Osteoblast (primary cell): ENCODE data around the gene NEDD8. TPM values are rescaled to one million over a fixed set of nuclear protein-coding genes. Genes with fewer than 3 reads are reported as not detected.
A peak's percentile ranks its signal among the peaks of the same experiment; 100 is the strongest.

Experiments
- DNase-seq: peaks from one replicate; pipeline ENCODE4 v3.0.0; 2011; ENCODE audit warnings: low spot score, mixed read lengths; ENCODE audit not compliant: insufficient read length; ENCODE audit errors: missing footprints
- H2AFZ ChIP-seq: 2 replicates; pipeline ENCODE4 v1.6.0; 2011; ENCODE audit warnings: mild to moderate bottlenecking, low read length
- H3K27ac ChIP-seq: 2 replicates; pipeline ENCODE4 v1.5.1; 2011; ENCODE audit warnings: mild to moderate bottlenecking, low read depth, low read length, moderate library complexity
- H3K27me3 ChIP-seq: 2 replicates; pipeline ENCODE4 v1.6.0; 2012; ENCODE audit warnings: mild to moderate bottlenecking, control low read depth, inconsistent platforms, low read length, moderate library complexity; ENCODE audit not compliant: insufficient read depth
- H3K36me3 ChIP-seq: 2 replicates; pipeline ENCODE4 v1.5.1; 2011; ENCODE audit warnings: mild to moderate bottlenecking, low read length, control low read depth, moderate library complexity; ENCODE audit not compliant: insufficient read depth
- H3K4me1 ChIP-seq: 2 replicates; pipeline ENCODE4 v1.5.1; 2011; ENCODE audit warnings: mild to moderate bottlenecking, low read length, control low read depth, moderate library complexity; ENCODE audit not compliant: insufficient read depth
- H3K4me2 ChIP-seq: 2 replicates; pipeline ENCODE4 v1.6.0; 2011; ENCODE audit warnings: mild to moderate bottlenecking, low read length; ENCODE audit not compliant: insufficient read depth
- H3K4me3 ChIP-seq: fragments of 200-600 bp; sonication (generic); 3 replicates; pipeline ENCODE4 v1.5.1; 2012; ENCODE audit warnings: mild to moderate bottlenecking, low read length, inconsistent platforms; ENCODE audit not compliant: insufficient read depth
- H3K79me2 ChIP-seq: 2 replicates; pipeline ENCODE4 v1.6.0; 2012; ENCODE audit warnings: mild to moderate bottlenecking, low read length, control low read depth, inconsistent platforms; ENCODE audit not compliant: insufficient read depth
- H3K9me3 ChIP-seq: 2 replicates; pipeline ENCODE4 v1.5.1; 2011; ENCODE audit warnings: low read depth, low read length, control low read depth
- H4K20me1 ChIP-seq: 2 replicates; pipeline ENCODE4 v1.6.0; 2012; ENCODE audit warnings: mild to moderate bottlenecking, low read length, control low read depth; ENCODE audit not compliant: insufficient read depth
- total RNA-seq: library from RNA; depleted of rRNA; stranded (reverse); fragments of >200 nt; gene quantifications from 2 replicates; pipeline ENCODE4 v1.2.3, GENCODE V29; 2012
- TF ChIP-seq, protein P1 (sequence below): IDR thresholded peaks from 2 replicates; pipeline ENCODE4 v1.5.1; 2011; ENCODE audit warnings: mild to moderate bottlenecking, low read depth, low read length, moderate library complexity; ENCODE audit errors: extremely low read depth

Gene NEDD8
- total RNA-seq, 1 donor = 69.1 TPM

DNA sequence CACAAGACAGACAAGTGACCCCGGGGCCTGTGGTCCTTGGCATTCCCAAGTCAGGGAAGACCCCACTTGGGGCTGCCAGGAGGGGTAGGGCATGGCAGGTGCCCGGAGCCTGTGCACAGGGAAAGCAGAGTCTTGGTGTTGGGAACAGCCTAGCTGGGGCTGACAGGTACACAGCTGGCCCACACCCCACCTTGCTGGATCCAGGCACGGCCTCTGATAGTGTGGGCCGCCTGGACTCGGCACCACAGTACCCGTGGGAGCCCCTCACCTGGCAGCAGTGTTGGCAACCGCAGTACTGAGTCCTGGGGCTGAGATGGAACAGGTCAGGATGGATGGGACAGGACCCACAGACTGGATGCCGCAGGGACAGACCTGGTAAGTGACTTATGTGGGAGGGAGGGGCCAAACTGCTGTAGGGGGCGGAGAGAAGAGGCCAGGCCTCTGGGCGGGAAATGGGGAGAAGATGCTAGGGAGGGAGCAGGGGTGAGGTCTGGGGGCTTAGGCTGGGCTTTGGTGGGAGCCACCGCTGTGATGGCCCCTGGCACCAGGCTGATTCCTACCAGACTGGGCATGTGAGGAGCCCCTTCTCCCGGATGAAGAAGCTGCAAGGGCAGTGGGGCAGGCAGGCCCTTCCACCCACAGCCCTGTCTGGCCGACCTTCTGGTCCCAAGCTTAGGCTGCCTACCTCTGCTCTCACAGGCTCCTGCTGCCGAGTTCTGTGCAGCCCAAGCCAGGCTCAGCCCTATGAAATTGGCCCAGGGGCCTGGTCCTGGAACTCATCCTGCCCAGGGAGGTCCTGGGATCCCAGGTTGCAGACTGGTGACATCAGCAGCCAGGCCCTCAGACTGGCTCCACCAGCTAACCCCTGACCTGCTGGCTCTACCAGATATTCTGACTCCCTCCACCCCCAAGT lies 30.9 kb upstream of the NEDD8 start, which contains the start of gene TGM1:
Gene TGM1, minus strand, starts transcription at position 357 of the 913 bp plus-strand sequence. CDS start 825 bp downstream, outside the sequence.
- Histone ChIP-seq H3K9me3 (no peaks in the 10 kb centered on the region), H3K4me1 (no peaks in the 10 kb centered on the region), H3K27me3 (no peaks in the 10 kb centered on the region), H2AFZ (no peak within 1 kb of the TSS), H3K4me2 (no peak within 1 kb of the TSS), H4K20me1 (no peaks in the 10 kb centered on the region), H3K36me3 (peaks cover 24% of the 10 kb centered on the region), H3K79me2 (no peaks in the 10 kb centered on the region), H3K4me3 (no peak within 1 kb of the TSS), H3K27ac (no peak within 1 kb of the TSS)
- TF ChIP-seq, protein P1, sequence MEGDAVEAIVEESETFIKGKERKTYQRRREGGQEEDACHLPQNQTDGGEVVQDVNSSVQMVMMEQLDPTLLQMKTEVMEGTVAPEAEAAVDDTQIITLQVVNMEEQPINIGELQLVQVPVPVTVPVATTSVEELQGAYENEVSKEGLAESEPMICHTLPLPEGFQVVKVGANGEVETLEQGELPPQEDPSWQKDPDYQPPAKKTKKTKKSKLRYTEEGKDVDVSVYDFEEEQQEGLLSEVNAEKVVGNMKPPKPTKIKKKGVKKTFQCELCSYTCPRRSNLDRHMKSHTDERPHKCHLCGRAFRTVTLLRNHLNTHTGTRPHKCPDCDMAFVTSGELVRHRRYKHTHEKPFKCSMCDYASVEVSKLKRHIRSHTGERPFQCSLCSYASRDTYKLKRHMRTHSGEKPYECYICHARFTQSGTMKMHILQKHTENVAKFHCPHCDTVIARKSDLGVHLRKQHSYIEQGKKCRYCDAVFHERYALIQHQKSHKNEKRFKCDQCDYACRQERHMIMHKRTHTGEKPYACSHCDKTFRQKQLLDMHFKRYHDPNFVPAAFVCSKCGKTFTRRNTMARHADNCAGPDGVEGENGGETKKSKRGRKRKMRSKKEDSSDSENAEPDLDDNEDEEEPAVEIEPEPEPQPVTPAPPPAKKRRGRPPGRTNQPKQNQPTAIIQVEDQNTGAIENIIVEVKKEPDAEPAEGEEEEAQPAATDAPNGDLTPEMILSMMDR = no peak
- DNase-seq = peak; percentile 82

DNA sequence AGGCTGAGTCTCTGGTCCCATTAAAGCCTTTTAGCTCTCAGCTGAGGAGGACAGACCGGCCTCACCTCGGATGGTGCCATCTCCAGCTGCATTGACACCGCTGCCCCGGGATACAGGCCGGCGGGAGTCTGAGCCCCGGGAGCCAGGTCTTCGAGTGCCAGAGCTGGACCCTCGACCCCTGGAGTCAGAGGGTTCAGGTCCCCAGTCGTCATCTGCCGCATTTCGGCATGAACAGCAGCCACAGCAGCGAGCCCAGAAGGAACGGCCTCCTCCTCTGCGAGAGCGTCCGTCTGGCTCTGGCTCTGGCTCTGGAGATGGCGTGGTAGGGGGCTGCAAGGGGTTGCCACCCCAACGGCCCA lies 29.8 kb upstream of the NEDD8 start:
- Histone ChIP-seq H2AFZ (no peak overlapping the region), H3K79me2 (no peaks in the 10 kb centered on the region), H3K27me3 (no peaks in the 10 kb centered on the region), H4K20me1 (no peaks in the 10 kb centered on the region), H3K27ac (no peak overlapping the region), H3K4me3 (no peak overlapping the region), H3K36me3 (peaks cover 12% of the 10 kb centered on the region), H3K4me1 (no peaks in the 10 kb centered on the region), H3K9me3 (no peaks in the 10 kb centered on the region), H3K4me2 (no peak overlapping the region)
- TF ChIP-seq, protein P1 = no peak
- DNase-seq = no peak

DNA sequence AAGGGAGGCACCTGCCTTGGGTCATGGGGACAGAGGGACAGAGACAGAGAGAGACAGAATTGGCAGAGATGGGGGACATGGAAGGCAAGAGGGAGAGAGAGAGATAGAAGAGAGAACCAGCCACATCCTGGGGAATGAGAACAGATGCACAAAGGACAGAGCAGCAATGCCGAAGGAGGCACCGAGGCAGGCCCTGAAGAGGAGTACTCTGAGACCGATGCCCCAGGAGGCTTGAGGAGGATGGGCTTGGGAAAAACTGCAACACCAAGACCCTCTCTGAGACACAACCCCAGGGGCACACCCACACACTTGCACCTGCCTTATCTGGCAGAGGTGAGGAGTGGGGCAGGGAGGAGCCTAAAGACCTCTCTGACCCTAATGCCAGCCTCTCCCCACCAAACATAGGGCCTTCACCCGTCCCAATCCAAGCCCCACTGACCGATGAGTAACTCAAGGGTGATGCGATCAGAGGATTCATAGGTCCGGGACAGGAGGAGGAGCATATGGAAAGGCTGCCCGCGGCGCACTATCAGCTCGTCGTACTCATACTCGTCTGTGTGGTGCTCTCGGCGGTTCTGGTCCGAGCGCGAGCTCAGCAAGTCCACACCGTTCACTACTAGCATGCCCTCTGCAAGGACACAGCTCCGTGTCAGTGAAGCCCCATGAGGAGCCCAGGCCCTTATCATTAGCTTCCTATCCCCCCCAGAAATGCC lies 29.2 kb upstream of the NEDD8 start:
- Histone ChIP-seq H2AFZ (no peak overlapping the region), H3K27ac (no peak overlapping the region), H4K20me1 (no peaks in the 10 kb centered on the region), H3K4me1 (no peaks in the 10 kb centered on the region), H3K79me2 (no peaks in the 10 kb centered on the region), H3K9me3 (no peaks in the 10 kb centered on the region), H3K36me3 (peaks cover 7% of the 10 kb centered on the region), H3K4me2 (no peak overlapping the region), H3K4me3 (no peak overlapping the region), H3K27me3 (no peaks in the 10 kb centered on the region)
- peak; percentile 55 for DNase-seq
- TF ChIP-seq, protein P1 = no peak

DNA sequence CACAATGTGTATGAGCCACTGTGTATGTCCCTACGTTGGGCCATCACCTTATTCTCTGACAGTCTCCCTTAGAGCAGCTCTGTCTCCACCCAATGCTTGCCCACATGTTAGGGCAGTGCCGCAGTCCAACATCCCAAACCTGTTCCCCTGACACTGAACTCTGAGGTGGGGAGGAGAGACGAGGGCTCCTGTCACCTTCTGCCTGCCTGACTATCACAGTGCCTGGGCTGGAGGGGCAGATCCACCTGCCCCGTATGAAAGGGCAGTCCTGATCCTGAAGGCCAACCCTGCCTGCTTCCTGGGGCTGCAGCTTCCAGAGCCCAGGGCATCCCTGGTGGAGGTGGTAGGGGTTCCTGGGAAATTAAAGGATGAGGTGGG lies 28.6 kb upstream of the NEDD8 start:
- Histone ChIP-seq H3K27ac (no peak overlapping the region), H4K20me1 (no peaks in the 10 kb centered on the region), H3K4me3 (no peak overlapping the region), H3K9me3 (no peaks in the 10 kb centered on the region), H3K36me3 (peaks cover 6% of the 10 kb centered on the region), H3K79me2 (no peaks in the 10 kb centered on the region), H3K4me2 (no peak overlapping the region), H2AFZ (no peak overlapping the region), H3K27me3 (no peaks in the 10 kb centered on the region), H3K4me1 (no peaks in the 10 kb centered on the region)
- TF ChIP-seq, protein P1 = no peak
- DNase-seq = no peak
